K562 (cell line): ENCODE measurements around the gene LANCL3. TPM values are rescaled to one million over a fixed set of nuclear protein-coding genes. Genes with fewer than 3 reads are reported as not detected.

Experiments
- ATAC-seq: fragments of 200-7000 bp; cut with Tn5 transposase; 3 replicates; pipeline ENCODE4 v1.9.1; 2020; ENCODE audit warnings: moderate library complexity
- BruUV-seq: library from RNA; stranded (reverse); fragments of 400-500 nt; replicated peaks from 2 replicates; lab custom pipeline; 2021; lab: Mats Ljungman, UMichigan
- CTCF ChIA-PET: fragments of 300-600 bp; formaldehyde crosslinking; extraction: SDS; loops from one replicate; lab custom pipeline; 2021; ENCODE audit warnings: low intra/inter-chr PET ratio; lab: Yijun Ruan, JAX
- POLR2A ChIA-PET: fragments of 300-600, 350-650 bp; sonication (Branson Sonifier 250); formaldehyde crosslinking; extraction: SDS; loops from one replicate; lab custom pipeline; 2021; ENCODE audit warnings: antibody characterized with exemption, inconsistent platforms; lab: Yijun Ruan, JAX
- DNase-seq, 4 experiments: peaks; one replicate each; pipeline versions ENCODE4 v3.0.0 to v3.0.0-alpha.2; 2011 to 2018; ENCODE audit warnings: low spot score in 3 of 4, mixed read lengths in 3 of 4; ENCODE audit errors: extremely low read depth in 1 of 4
- FAIRE-seq: peaks from 2 replicates; lab custom pipeline; 2011; peaks lifted over from hg19 to GRCh38; lab: Jason Lieb, UNC
- H2AFZ ChIP-seq: 2 replicates; pipeline ENCODE4 v1.6.0; 2011; ENCODE audit warnings: low read depth, low read length, control low read depth, inconsistent platforms
- H3K27ac ChIP-seq: fragments of 200-600 bp; 3 replicates; pipeline ENCODE4 v1.8.0; 2011; ENCODE audit warnings: low read depth, mild to moderate bottlenecking, control low read depth, inconsistent platforms, low read length, moderate library complexity, mixed read lengths; ENCODE audit errors: extremely low read depth
- H3K27me3 ChIP-seq, 2 experiments: fragments of 300-600 bp in 1 of 2; 2 replicates in 1 of 2; 3 replicates in 1 of 2; pipeline versions ENCODE4 v1.6.0 to v1.8.0; 2011; ENCODE audit warnings: inconsistent platforms in 2 of 2, low read length in 2 of 2, mild to moderate bottlenecking in 1 of 2, mixed read lengths in 1 of 2, moderate library complexity in 1 of 2; ENCODE audit not compliant: control insufficient read depth in 2 of 2, insufficient read depth in 2 of 2
- H3K36me3 ChIP-seq: fragments of 300-600 bp; 3 replicates; pipeline ENCODE4 v1.8.0; 2011; ENCODE audit warnings: mild to moderate bottlenecking, low read length, inconsistent platforms; ENCODE audit not compliant: control insufficient read depth, insufficient read depth
- H3K4me1 ChIP-seq, 2 experiments: fragments of 200-600 bp in 1 of 2; replicated peaks in 1 of 2; 2 replicates in 1 of 2; 3 replicates in 1 of 2; pipeline versions ENCODE4 v1.5.1 to v1.8.0; 2011; ENCODE audit warnings: inconsistent platforms in 2 of 2, low read length in 2 of 2, mild to moderate bottlenecking in 1 of 2, mixed read lengths in 1 of 2, moderate library complexity in 1 of 2; ENCODE audit not compliant: control insufficient read depth in 2 of 2, insufficient read depth in 2 of 2
- H3K4me2 ChIP-seq: 2 replicates; pipeline ENCODE4 v1.6.1; 2011; ENCODE audit warnings: low read length, control low read depth, inconsistent platforms, mixed read lengths; ENCODE audit not compliant: insufficient read depth
- H3K4me3 ChIP-seq: fragments of 200-600 bp; sonication (generic), shearing (Covaris generic); 2 replicates; pipeline ENCODE4 v1.5.1; 2016; ENCODE audit warnings: control low read depth, inconsistent platforms
- H3K79me2 ChIP-seq: fragments of 200-600 bp; 3 replicates; pipeline ENCODE4 v1.8.0; 2011; ENCODE audit warnings: low read length, inconsistent platforms; ENCODE audit not compliant: control insufficient read depth, insufficient read depth
- H3K9ac ChIP-seq, 2 experiments: 2 replicates each; pipeline versions ENCODE4 v1.6.0 to v1.6.1; 2011; ENCODE audit warnings: low read depth in 2 of 2, low read length in 2 of 2, control low read depth in 1 of 2, inconsistent platforms in 1 of 2, mild to moderate bottlenecking in 1 of 2, mixed read lengths in 1 of 2; ENCODE audit not compliant: insufficient read depth in 1 of 2
- H3K9me1 ChIP-seq: one replicate; pipeline ENCODE4 v1.6.0; 2011; ENCODE audit warnings: inconsistent platforms, mild to moderate bottlenecking, low read length, moderate library complexity; ENCODE audit not compliant: control insufficient read depth, insufficient read depth
- H3K9me3 ChIP-seq: replicated peaks from 2 replicates; pipeline ENCODE4 v1.5.1; 2011; ENCODE audit warnings: low read depth, low read length, inconsistent platforms; ENCODE audit not compliant: control insufficient read depth, insufficient read depth
- H4K20me1 ChIP-seq: replicated peaks from 2 replicates; pipeline ENCODE4 v1.6.1; 2011; ENCODE audit warnings: low read length, inconsistent platforms, mixed read lengths; ENCODE audit not compliant: control insufficient read depth, insufficient read depth
- ATF1 ChIP-seq, 2 experiments: fragments of 450-650 bp in 1 of 2; IDR thresholded peaks; 2 replicates each; pipeline ENCODE4 v1.6.1; 2016; ENCODE audit warnings: missing compliant biosample characterization in 1 of 2, missing genetic modification characterization in 1 of 2
- CBFA2T2 ChIP-seq: fragments of 450-650 bp; conservative IDR thresholded peaks from 2 replicates; pipeline ENCODE4 v1.6.1; 2017; ENCODE audit warnings: mild to moderate bottlenecking
- DACH1 ChIP-seq: fragments of 450-650 bp; IDR thresholded peaks from 2 replicates; pipeline ENCODE4 v1.6.1; 2018; ENCODE audit not compliant: partially characterized antibody
- EP300 ChIP-seq: IDR thresholded peaks from 2 replicates; pipeline ENCODE4 v1.6.1; 2012; ENCODE audit warnings: low read length, improper control_type of control experiment
- HMGN3 ChIP-seq: IDR thresholded peaks from 2 replicates; pipeline ENCODE4 v1.6.1; 2011; ENCODE audit warnings: borderline replicate concordance, low read depth, mild to moderate bottlenecking, mixed read lengths, low read length; ENCODE audit not compliant: insufficient read length; ENCODE audit errors: extremely low read depth
- KDM1A ChIP-seq, 2 experiments: fragments of 450-650 bp; IDR thresholded peaks; 2 replicates each; pipeline ENCODE4 v1.6.1; 2016; ENCODE audit warnings: mild to moderate bottlenecking in 2 of 2
- MAFK ChIP-seq: IDR thresholded peaks from 2 replicates; pipeline ENCODE4 v1.6.1; 2011; ENCODE audit warnings: low read length, improper control_type of control experiment
- RBM34 ChIP-seq: fragments of 200-400 bp; formaldehyde crosslinking; IDR thresholded peaks from 2 replicates; pipeline ENCODE4 v1.6.1; 2018; ENCODE audit warnings: low read length, borderline replicate concordance; ENCODE audit not compliant: insufficient read depth
- SMARCA5 ChIP-seq: fragments of 450-650 bp; IDR thresholded peaks from 2 replicates; pipeline ENCODE4 v1.6.1; 2016
- SNRNP70 ChIP-seq: fragments of 200-400 bp; formaldehyde crosslinking; optimal IDR thresholded peaks from 2 replicates; pipeline ENCODE3; 2017; ENCODE audit warnings: low read depth, low read length
- SPI1 ChIP-seq: IDR thresholded peaks from 2 replicates; pipeline ENCODE4 v1.6.1; 2011; ENCODE audit warnings: low read depth, low read length, control low read depth, borderline replicate concordance
- TFAM ChIP-seq: fragments of 250-450 bp; sonication (Bioruptor Pico); conservative IDR thresholded peaks from 2 replicates; pipeline ENCODE4 v1.5.0; 2021; ENCODE audit warnings: mild to moderate bottlenecking, moderate library complexity
- TRIM24 ChIP-seq, 2 experiments: fragments of 450-650 bp; IDR thresholded peaks; 2 replicates each; pipeline ENCODE4 v1.6.1; 2016
- ZBTB7A ChIP-seq: IDR thresholded peaks from 2 replicates; pipeline ENCODE4 v1.6.1; 2011; ENCODE audit warnings: low read depth, mild to moderate bottlenecking, low read length, moderate library complexity, borderline replicate concordance; ENCODE audit not compliant: control insufficient read depth
- ZNF175 ChIP-seq: fragments of 200-800 bp; sonication (Bioruptor generic); IDR thresholded peaks from 2 replicates; pipeline ENCODE4 v1.6.1; 2016; ENCODE audit warnings: low read depth, mild to moderate bottlenecking, missing genetic modification characterization, missing compliant biosample characterization
- ZNF347 ChIP-seq: fragments of 450-650 bp; formaldehyde crosslinking; IDR thresholded peaks from 2 replicates; pipeline ENCODE4 v1.4.0; 2020; ENCODE audit warnings: low read depth, mild to moderate bottlenecking, moderate library complexity
- ZNF449 ChIP-seq: fragments of 250-450 bp; sonication (Bioruptor Pico); IDR thresholded peaks from 2 replicates; pipeline ENCODE4 v1.8.0; 2022; ENCODE audit warnings: moderate library complexity, mild to moderate bottlenecking, inconsistent platforms
- ZNF699 ChIP-seq: fragments of 250-450 bp; sonication (Bioruptor Pico); IDR thresholded peaks from 2 replicates; pipeline ENCODE4 v1.8.0; 2021; ENCODE audit warnings: mild to moderate bottlenecking, moderate library complexity; ENCODE audit not compliant: insufficient replicate concordance
- ZNF778 ChIP-seq: fragments of 450-650 bp; formaldehyde crosslinking; IDR thresholded peaks from 2 replicates; pipeline ENCODE4 v1.4.0; 2020; ENCODE audit warnings: mild to moderate bottlenecking, moderate library complexity
- WGBS: fragments of 100-300 bp; shearing (Covaris generic); methylation state at CpG from one replicate; pipeline ENCODE4 v1.1.6; 2016; ENCODE audit warnings: low coverage, mixed read lengths; ENCODE audit not compliant: insufficient coverage; ENCODE audit errors: missing lambda C conversion rate; 5-methylcytosine and 5-hydroxymethylcytosine counted together
- in situ Hi-C: fragments of 300-500 bp; cut with MboI; formaldehyde crosslinking; loops from 4 replicates; pipeline ENCODE4 v1.15.0; 2018; ENCODE audit warnings: inconsistent platforms, mixed read lengths
- intact Hi-C: fragments of 100-400 bp; cut with micrococcal nuclease; formaldehyde crosslinking; loops from 2 replicates; pipeline ENCODE4 v1.14.2; 2022
- polyA plus RNA-seq, 8 experiments: library from polyadenylated mRNA; depleted of rRNA in 4 of 8; stranded (reverse) in 5 of 8; unstranded in 3 of 8; fragments of >200 nt; fragmentation: Nextera tagmentation in 2 of 8; fragmentation: Illumina TruSeq in 1 of 8; extraction: Ambion mirVana in 2 of 8; extraction: Trizol in 1 of 8; gene quantifications; 2 replicates each; pipeline versions ENCODE4 v1.2.1 to v1.2.3, GENCODE V29; 2011 to 2014; ENCODE audit warnings: inconsistent platforms in 1 of 8, missing spikeins in 1 of 8
- total RNA-seq, 7 experiments: library from RNA; depleted of rRNA in 6 of 7; stranded (reverse); fragments of >200 nt in 6 of 7; fragmentation: Illumina TruSeq in 2 of 7; extraction: Trizol in 2 of 7; gene quantifications; 2 replicates each; pipeline versions ENCODE4 v1.2.1 to v1.2.3, GENCODE V29; 2011 to 2021; ENCODE audit warnings: low replicate concordance in 1 of 7

The LANCL3 gene
- total and polyA plus RNA-seq, 9 of the 15 experiments (the other 6 are each of a cell fraction or from before 2014, with no cell fraction given) = 0.41 to 1.5 (median 0.58) TPM

DNA sequence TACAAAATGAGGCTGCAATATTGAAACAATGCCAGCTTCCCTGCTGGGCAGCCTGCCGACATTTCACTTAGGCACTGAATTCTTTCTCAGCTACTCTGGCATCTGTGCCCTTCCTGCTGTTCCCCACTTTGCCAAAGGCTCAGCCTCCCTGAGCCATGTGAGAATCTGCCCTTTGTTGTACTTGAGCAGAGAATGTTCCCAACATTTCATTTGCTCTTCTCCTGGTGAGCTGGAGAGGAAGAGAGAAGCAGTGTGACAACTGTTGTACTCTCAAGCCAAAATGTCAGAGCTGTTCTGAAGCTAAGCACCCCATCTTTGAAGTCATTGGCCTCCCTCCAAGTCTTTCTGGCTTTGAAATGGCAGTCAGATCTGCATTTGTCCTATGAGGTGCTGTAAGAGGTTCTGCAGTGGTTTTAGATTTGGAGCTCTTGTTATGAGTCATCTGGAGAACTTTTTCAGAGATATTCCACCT, 32.5 kb downstream of the LANCL3 start:
- Histone ChIP-seq H3K9me3 (no peaks in the 10 kb centered on the region), H3K36me3 (no peaks in the 10 kb centered on the region), H3K4me3 (no peak overlapping the region), H2AFZ (no peak overlapping the region), H3K27me3 (no peaks in the 10 kb centered on the region), H3K79me2 (no peaks in the 10 kb centered on the region), H3K9me1 (no peaks in the 10 kb centered on the region), H3K4me1 (peaks cover 0 to 5% of the 10 kb centered on the region in 2 experiments; a peak in 1 of 5 replicates), H4K20me1 (no peaks in the 10 kb centered on the region), H3K27ac (no peak overlapping the region), H3K9ac (no peak overlapping the region), H3K4me2 (no peak overlapping the region)
- FAIRE-seq (no peak), ATAC-seq (no peak), DNase-seq (no peak)
- ChIA-PET CTCF (no interaction called here), POLR2A (interaction anchor here (1.2 kb wide), 1 partner anchor 52 kb away, joined by 3 read pairs; no protein-coding TSS in a partner anchor)
- BruUV-seq = no TSS peak
- intact Hi-C loops = no loop called here
- in situ Hi-C loops = no loop called here
- 44% methylated on average over 1 of the region's 1 CpG for WGBS
- TF ChIP-seq DACH1 = no peak
- no peak for TF ChIP-seq SNRNP70
- no peak for TF ChIP-seq TRIM24 (IDR thresholded peaks at IDR 0.05)
- TF ChIP-seq ZNF347 (CRISPR knock-in tag) = no peak
- no peak for TF ChIP-seq SMARCA5
- TF ChIP-seq EP300 = no peak
- TF ChIP-seq TFAM (CRISPR knock-in tag) = no peak
- no peak for TF ChIP-seq HMGN3
- TF ChIP-seq ZNF175 = no peak
- TF ChIP-seq MAFK = no peak
- TF ChIP-seq ZNF778 (CRISPR knock-in tag) = no peak
- no peak for TF ChIP-seq KDM1A (IDR thresholded peaks at IDR 0.05)
- no peak for TF ChIP-seq ZNF449 (CRISPR knock-in tag)
- TF ChIP-seq ZBTB7A = no peak
- TF ChIP-seq ATF1 (CRISPR knock-in tag; IDR thresholded peaks at IDR 0.05) = no peak
- TF ChIP-seq ATF1 (tag; IDR thresholded peaks at IDR 0.05) = no peak
- TF ChIP-seq ZNF699 = no peak
- no peak for TF ChIP-seq SPI1
- no peak for TF ChIP-seq RBM34
- no peak for TF ChIP-seq CBFA2T2
